ENCODE data around the gene RMND5B.
"Not testable (repeated sequence)": the region's sequence is repeated elsewhere in the genome, so short reads cannot be mapped to it uniquely, and the experiment has no call there.

The RMND5B gene, protein sequence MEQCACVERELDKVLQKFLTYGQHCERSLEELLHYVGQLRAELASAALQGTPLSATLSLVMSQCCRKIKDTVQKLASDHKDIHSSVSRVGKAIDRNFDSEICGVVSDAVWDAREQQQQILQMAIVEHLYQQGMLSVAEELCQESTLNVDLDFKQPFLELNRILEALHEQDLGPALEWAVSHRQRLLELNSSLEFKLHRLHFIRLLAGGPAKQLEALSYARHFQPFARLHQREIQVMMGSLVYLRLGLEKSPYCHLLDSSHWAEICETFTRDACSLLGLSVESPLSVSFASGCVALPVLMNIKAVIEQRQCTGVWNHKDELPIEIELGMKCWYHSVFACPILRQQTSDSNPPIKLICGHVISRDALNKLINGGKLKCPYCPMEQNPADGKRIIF

DNA sequence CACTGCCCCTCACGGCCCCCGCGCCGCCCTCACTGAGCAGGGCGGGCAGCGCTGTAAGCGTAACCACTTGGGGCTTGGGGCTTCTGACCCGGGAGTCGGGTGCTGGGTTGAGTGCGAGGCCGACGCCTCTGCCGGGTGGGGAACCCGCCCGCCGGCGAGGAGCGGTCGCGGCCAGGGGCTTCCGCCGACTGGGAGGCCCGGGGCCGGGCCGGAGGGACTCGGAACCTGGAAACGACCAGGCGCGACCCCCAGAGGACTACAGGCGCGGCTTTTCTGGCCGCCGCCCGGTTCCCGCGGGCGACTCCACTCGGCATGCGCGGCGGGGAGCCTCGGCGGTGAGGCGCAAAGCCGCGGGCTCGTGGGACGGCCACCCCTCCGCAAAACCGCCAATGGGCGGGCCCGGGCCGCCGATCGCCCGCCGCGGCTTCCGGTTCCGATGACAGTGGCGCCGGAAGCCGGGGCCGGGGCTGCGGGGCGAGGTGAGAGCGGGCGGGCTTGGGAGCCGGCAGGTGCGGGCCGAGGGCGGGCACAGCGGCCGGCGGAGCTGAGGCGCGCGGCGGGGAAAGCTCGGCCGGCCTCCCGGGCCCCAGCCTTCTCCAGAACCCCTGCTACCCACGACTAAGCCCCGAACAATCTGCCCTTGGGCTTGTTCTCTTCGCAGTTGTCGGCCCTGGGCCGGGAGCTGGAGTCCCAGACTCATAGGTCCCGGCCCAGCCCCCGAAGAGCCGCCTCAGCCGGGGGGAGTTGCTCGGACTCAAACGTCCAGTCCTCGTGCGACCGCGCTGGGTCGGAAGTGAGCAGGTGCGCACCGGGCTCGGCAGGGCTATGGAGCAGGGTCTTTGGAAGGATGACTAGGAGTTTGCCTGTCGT, at the start of gene RMND5B:
TSS of gene RMND5B (plus strand) at position 439 of the 870 bp plus-strand sequence. CDS start 7,106 bp downstream, outside the sequence.
- DNase-seq (ENCODE audit: low read depth): peak; percentile 36

DNA sequence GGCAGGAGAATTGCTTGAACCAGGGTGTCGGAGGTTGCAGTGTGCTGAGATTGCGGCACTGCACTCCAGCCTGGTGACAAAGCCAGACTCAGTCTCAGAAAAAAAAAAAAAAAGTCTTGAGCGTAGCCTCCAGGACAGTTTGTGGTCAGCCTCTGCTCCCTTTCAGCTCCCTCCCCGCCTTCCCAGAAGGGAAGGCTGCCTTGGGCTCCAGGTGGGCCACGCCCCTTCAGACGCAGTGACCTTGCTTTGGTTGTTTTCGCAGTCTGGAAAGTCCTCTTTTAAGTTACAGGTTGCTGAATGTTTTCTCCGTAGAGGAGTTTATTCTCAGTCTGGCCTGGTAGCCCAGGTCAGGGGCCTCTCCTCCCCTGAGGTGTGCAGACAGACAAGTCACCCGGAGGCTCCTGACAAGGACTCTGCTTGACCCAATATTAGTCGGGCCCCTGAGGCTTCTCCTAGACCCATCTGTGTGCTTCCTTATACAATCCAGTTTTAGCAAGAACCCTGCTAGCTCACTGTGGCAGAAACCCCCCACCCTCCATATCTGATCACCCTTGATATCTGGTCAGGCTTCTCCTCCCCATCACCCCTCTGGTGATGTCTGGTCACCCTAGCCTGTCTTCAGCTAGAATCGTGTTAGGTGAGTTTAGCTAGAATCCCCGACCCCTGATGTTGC, 49.1 kb upstream of the RMND5B start:
- no peak for DNase-seq (ENCODE audit: low read depth)

DNA sequence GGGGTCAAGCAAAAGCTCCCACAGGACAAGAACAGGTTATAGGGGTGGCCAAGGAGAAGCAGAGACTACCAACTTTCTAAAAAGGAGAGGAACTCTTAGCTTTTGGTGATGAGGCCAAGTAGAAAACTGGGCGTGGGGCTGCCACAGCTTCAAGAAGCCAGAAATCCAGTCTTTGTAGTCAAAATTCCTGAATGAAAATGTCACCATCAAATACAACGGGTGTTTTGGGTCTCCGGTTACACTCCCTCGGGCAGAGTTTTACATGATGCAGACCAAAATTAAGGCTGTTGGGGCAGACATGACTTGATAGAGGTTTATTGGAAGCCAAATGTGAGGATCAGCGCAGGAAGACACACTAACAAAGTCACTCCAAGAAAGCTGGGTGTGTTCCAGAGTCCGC, 46.9 kb upstream of the RMND5B start:
- DNase-seq (ENCODE audit: low read depth): no peak

DNA sequence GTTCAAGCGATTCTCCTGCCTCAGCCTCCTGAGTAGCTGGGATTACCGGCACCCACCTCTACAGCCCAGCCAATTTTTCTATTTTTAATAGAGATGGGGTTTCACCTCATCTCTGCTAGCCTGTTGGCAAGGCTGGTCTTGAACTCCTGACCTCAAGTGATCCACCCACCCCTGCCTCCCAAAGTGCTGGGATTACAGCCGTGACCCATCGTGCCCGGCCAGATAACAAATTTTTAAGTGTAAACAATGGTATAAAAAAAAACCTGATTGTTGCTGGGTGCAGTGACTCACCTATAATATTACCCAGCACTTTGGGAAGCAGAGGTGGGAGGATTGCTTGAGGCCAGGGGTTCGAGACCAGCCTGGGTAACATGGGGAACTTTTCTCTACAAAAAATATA, 45.5 kb upstream of the RMND5B start:
- no peak for DNase-seq (ENCODE audit: low read depth)

DNA sequence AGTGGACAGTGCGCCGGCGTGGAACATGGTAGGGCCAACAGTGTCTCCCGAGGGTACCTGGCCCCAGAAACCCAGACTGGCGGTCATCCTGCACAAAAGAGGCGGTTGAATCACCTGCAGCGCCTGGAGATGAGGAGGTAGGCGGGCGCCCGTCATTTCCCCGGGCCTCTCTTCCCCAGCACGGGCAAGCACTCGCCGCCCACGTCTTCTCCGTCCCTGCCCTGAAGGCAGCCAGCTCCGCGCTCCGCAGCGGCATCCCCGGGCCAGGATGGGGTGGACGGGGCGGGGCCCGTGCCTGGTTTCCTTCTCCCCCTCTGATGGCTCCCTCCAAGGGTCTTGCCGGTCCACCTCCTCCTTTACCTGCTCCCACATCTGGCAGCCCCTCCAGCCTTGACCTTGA, 44.5 kb upstream of the RMND5B start:
- DNase-seq (ENCODE audit: low read depth): no peak

DNA sequence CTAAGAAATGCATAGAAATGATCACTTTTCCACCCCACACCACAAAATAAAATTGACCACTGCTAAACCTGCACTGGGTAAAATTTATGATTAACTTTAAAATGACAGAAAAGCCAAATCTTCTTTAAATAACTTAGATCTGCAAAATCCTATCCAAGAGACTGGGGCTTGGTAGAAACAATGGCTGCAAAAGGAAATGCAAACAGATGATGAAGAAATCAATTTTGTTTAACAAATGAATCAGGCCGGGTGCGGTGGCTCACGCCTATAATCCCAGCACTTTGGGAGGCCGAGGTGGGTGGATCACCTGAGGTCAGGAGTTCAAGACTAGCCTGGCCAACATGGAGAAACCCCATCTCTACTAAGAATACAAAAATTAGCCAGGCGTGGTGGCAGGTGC, 43.6 kb upstream of the RMND5B start:
- not testable (repeated sequence) for DNase-seq (ENCODE audit: low read depth)

DNA sequence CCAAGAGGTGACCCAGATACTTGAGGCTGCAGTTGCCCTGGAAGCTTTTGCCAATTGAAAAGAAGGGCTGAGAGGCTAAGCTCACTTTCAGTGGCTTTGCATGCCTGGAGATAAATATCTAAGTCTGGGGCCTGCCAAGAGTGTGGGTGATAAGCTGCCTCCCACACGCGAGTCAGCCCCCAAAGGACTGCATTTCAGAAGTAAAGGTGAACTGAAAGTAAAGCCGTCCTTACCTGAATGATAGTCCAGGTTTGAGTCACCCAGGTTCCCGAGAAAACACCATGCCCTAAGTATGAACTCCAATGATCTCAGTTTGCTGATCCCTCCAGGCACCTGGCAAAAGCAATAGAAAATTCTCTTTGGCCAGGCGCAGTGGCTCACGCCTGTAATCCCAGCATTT, 40.0 kb upstream of the RMND5B start:
- DNase-seq (ENCODE audit: low read depth): no peak

DNA sequence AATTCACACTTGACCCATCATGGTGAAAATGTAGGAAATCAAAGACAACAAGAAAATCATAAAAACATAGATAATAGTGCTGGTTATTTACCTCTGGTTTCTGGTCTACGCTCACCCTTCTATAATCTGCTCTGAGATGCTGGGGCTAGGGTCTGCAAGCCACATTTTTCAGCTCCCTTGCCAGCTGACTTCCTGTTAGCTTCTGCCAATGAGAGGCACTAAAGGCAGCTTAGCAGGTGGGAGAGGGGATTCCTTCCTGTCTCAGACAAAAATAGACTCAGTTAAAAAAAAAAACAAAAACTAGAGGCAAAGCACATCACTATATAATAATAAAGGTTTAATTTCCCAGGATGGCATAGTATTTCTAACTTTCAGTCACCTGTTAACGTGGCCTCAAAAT, 37.7 kb upstream of the RMND5B start:
- no peak for DNase-seq (ENCODE audit: low read depth)

DNA sequence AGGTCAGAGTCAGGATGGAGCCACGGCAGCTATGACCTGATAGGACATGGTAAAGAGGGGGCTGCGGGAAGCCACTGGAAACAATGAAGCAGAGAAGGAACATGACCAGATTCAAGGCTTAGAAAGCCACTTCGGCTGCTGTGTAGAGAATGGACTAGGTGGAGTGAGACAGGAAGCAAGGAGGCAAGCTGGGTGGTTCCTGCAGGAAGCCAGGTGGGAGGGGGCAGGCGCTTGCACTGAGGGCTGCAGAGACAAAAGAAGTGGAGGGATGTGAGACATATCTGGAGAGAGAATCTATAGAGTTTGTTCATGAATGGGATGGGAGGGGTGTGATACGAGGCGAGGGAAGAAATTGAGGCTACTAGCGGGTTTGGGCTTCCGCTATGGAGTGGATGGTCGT, 36.5 kb upstream of the RMND5B start:
- DNase-seq (ENCODE audit: low read depth): no peak

DNA sequence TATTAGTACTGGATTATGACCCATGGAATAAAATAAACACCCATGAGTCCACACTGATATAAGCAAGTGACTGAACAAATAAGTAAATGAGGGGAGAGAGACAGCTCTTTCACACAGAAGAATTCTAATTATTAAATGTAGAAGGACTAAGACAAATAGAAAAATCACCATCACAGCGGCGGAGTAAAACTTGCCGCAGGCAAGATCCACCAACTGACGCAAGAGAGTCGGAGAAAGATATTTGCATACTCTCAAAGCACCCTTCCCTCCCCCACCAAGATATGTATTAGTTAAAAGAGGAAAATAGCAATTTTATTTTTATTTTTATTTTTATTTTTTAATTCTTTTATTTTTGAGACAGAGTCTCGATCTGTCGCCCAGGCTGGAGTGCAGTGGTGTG, 32.1 kb upstream of the RMND5B start:
- no peak for DNase-seq (ENCODE audit: low read depth)

DNA sequence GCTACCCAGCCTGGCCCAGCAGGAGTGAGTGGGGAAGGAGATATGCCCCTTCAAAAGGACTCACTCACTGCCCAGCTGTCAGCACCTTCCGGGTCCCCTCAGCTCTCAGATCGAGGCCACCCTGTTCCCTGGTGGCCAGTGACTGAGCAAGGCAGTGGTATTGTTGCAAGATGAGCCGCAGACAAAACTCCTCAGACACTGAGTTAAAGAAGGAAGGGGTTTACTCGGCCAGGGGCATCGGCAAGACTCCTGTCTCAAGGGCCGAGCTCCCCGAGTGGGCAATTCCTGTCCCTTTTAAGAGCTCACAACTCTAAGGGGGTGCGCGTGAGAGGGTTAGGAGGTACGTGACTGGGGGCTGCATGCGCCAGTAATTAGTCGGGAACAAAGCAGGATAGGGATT, 27.2 kb upstream of the RMND5B start:
- no peak for DNase-seq (ENCODE audit: low read depth)

DNA sequence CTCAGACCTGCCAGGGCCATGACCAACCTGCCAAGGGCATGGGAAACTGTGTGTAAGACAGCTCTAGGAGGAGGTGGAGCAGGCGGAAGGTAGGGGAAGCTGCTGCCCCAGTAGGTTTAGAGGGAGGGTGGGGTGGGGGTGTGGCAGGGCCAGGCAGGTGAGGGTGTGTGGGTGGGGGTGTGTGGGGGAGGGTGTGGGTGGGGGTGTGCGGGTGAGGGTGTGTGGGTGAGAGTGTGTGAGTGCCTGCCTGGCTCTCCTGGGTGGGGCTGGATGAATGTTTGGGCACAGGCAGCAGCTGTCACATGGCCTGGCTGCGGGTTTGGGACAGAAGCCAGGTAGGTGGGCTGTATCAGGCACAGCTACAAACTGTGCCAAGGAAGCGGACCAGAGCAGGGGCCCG, 26.3 kb upstream of the RMND5B start:
- DNase-seq (ENCODE audit: low read depth): no peak

DNA sequence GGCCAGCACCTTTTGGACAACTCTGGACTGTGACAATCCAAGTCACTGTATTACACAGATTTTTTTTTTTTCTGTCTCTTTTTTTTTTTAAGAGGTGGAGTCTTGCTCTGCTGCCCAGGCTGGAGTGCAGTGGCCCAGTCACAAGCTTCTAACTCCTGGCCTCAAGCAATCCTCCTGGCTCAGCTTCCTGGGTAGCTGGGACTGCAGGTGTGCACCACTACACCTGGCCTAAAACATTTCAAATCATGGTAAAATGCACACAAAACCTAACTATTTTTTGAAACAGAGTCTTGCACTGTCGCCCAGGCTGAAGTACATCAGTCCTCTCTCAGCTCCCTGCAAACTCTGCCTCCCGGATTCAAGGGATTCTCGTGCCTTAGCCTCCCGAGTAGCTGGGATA, 24.7 kb upstream of the RMND5B start:
- no peak for DNase-seq (ENCODE audit: low read depth)

DNA sequence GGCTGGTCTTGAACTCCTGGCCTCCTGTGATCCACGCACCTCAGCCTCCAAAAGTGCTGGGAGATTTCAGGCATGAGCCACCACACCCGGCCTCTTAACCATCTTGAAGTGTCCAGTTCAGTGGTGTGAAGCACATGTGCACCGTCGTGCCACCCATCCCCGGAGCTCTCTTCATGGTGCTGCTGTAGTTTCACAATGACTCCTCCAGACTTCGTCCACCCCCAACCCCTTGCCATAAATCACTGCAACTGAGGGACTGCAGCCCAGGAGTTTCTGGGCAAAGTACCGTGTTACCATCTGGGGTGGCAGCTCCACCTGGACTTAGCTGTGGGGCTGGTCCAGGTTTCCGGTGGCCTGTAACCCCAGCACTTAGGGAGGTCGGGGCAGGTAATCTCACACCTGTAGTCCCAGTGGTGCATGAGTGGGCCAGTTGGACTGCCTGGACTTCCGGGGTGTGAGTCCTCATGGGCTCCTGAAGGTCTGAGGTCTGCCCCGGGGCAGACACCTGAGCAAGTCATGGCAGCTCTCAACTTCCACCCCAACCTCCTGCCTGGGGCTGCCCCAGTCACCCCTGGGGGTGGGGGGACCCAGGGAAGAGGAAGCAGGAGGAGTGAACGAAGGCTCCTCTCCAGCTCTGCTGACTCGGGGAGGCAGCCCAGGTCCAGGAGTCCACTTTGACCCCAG, 24.1 kb upstream of the RMND5B start:
- DNase-seq (ENCODE audit: low read depth): no peak

DNA sequence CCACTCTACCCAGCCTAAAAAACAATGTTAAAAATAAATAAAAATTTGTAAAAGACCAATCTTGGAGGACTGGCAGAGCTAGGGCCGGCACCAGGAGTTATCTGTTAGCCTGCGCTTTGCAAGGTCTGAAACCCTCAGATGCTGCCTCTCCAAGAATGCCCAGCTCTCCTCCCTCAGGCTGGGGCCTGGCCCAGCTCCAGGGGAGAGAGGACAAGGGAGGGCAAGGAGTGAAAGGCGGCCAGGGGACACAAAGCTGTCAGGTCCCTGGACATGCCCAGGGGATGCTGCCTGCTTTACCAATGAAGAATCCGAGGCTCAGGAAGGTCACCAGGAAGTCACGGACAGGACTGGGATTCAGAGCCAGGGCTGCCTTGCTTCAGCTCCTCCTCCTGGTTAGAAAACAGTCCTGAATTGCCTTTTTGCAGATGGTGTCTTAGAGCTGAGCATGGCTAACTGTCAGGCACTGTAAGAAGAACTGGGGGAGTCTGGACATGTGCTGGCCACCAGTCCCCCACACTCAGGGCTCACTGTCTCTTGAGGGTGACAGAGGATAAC, 23.0 kb upstream of the RMND5B start:
- no peak for DNase-seq (ENCODE audit: low read depth)

DNA sequence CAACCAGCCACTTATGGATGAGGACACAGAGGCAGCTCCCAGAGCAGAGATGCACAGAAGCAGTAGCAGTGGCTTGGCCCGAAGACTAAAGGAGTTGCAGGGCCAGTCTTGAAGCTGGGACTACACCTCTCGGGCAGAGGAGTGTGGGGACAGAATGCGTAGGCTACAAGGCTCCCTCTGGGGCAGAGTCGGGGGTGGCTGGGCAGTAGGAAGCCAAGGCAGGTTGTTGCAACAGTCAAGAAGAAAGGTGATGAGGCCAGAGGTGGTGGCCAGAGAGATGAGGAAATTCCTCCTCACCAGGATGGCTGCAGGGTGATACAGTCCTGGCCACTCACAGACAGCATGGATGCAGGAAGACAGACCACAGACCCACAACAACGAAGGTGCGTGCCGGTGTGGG, 22.4 kb upstream of the RMND5B start:
- DNase-seq (ENCODE audit: low read depth): no peak

DNA sequence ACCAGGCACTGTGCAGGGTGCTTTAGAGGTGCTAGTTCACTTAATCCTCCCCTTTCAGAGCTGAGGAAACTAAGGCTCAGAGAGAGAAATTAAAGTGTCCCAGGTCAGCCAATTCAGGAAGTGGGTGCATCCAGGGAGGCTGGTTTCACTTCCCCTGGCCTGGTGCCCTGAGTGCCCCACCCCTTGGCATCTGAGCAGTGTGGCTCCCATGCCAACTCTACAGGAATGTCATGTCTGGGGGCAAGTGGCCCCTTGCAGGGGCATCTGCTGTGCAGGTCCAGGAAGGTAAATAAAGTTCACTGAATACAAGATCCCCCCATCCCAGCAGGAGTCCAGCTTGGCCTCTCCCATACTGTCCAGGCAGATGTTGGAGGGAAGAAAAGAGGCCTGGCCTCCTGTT, 21.8 kb upstream of the RMND5B start:
- no peak for DNase-seq (ENCODE audit: low read depth)

DNA sequence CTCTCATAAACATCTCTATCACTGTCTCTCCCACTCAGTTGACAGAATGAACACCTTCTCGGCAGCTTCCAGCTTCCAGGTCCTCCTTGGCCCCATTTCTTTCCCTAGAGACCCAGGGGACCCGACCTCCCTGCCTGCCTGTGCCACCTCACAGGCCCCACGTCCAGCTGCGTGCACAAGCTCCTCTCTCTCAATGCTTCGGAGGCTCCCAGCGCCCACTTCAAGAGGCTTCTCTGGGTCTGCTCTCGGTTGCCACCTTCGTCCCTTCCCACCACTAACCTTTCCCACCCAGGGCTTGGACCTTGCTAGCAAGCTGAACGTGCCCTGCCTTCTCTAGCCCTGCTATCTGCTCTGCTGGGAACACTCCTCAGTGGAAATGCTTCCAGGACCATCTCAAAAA, 20.3 kb upstream of the RMND5B start:
- DNase-seq (ENCODE audit: low read depth): no peak

DNA sequence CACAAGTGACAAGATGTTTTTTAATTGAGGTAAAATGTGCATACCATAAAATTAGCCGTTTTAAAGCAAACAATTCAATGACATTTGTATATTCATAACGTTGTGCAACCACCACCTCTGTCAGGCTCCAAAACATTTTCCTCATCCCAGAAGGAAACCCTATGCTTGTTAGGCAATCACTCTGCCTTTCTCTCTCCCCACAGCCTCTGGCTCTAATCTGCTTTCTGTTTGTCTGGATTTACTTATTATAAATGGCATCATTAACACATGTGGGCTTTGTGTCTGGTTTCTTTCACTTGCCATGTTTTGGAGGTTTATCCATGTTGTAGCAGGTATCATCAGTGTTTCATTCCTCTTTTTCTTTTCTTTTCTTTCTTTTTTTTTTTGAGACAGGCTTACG, 18.9 kb upstream of the RMND5B start:
- DNase-seq (ENCODE audit: low read depth): no peak

DNA sequence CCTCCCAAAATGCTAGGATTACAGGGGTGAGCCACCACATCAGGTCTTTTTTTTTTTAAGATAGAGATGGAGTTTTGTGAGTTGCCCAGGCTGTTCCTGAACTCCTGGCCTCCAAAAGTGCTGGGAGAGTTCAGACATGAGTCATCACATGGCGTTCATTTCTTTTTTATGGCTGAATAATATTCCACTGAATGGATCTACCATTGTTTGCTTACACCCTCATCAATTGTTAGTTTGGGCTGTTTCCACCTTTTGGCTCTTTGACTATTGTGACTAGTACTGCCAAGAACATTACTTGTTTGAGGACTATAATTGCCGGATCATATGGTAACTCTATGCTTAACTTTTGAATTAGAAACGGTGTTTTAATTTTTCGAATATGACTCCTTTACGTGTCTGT, 18.3 kb upstream of the RMND5B start:
- DNase-seq (ENCODE audit: low read depth): no peak

DNA sequence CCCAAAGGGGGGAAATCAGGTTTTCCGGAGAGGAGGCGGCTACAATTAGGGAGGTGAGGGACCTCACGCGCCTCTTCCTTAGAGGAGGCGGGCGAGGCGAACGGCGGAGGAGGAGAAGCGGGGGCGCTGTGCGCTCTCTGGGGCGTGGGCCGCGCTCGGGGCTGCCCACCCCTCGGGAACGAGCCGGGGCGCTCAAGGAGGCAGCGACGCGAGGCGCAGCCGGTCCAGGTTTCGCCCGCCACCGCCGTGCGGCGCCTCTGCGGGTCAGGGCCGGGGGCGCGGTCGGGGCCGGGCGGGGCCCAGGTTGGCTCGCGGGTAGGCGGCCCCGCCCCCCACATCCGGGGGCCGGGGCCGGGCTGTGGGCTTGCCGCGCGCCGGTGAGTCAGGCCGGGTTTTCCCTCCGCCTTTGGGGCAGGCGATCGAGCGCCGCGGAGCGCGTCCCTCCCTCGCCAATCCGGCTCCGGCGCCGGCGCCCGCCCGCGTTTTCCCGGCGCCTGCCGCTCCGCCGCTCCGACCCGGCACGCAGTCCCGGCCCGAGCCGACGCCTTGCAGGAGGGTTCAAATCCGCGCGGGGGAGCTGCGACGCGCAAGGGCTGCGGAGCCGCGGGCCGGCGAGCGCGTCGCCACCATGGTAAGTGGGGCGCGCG, 17.6 kb upstream of the RMND5B start, which contains the start of gene N4BP3:
TSS of gene N4BP3 (plus strand) at position 392 of the 647 bp plus-strand sequence. CDS start 6,052 bp downstream, outside the sequence.
- no peak for DNase-seq (ENCODE audit: low read depth)

Data from HS-5 (cell line).